GM21717 (cell line): ENCODE measurements around the gene MICA.
A peak's percentile ranks its signal among the peaks of the same experiment; 100 is the strongest.
"Not testable (repeated sequence)": the region's sequence is repeated elsewhere in the genome, so short reads cannot be mapped to it uniquely, and the experiment has no call there.

Experiments used
- ATAC-seq: cut with Tn5 transposase; IDR thresholded peaks from one replicate; pipeline ENCODE4 v1.9.1; 2021; ENCODE audit warnings: mild to moderate bottlenecking, moderate library complexity; ENCODE audit not compliant: unreplicated experiment

Gene MICA

GRCh38 chr6:31453259-31453658, 49.9 kb downstream of the MICA start:
- no peak for ATAC-seq

- not testable (repeated sequence) for ATAC-seq
Measured at GRCh38 chr6:31459864-31460263, 56.5 kb downstream of the MICA start.

- ATAC-seq: no peak
Measured at GRCh38 chr6:31460361-31461025, 57.1 kb downstream of the MICA start.

GRCh38 chr6:31462026-31462963, 58.9 kb downstream of the MICA start:
- ATAC-seq: no peak

GRCh38 chr6:31462964-31463870, 59.8 kb downstream of the MICA start:
- peak; percentile 89 for ATAC-seq

GRCh38 chr6:31464252-31465184, 61.1 kb downstream of the MICA start:
- ATAC-seq: no peak
